Hippocampal formation (tissue), 2 donors: Measurements from ENCODE around the gene SPTAN1.
"Not testable (repeated sequence)": the region's sequence is repeated elsewhere in the genome, so short reads cannot be mapped to it uniquely, and the experiment has no call there.

Source experiments
- DNase-seq, 2 donors: peaks; one replicate each; lab custom pipeline; 2025; lab: John Stamatoyannopoulos, UW

The SPTAN1 gene

DNA sequence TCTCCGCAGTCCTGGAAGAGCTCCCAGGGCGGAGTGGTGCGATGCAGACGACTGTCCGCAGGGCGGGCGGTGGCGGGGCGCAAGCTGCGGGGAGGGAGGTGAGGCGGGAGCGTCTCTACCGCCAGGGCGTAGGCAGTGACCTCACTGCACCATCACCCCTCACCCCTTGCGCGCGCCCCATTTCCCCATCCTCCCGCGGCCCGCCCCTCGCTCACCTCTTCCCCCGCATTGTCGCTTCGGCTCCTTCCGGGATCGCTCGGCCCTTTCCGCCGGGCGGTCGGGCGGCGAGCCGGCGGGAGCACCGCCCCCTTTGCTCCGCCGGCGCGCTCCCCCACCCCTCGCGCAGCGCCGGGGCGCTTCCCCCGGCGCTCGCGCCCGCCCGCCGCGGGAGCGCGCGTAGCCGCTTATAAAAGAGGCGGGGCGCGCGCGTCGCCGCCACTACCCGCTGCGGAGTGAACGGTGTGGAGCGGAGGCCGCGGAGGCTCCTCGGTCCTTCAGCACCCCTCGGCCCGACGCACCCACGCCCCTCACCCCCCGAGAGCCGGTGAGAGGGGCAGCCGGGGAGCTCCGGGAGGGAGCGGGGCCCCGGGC lies at the start of gene SPTAN1:
SPTAN1 (plus strand) TSS at position 435 of the 591 bp plus-strand sequence. CDS start 14,154 bp downstream, outside the sequence.
- peak; percentile 82 to 89 for DNase-seq

GRCh38 chr9:128503415-128503825 lies 49.0 kb upstream of the SPTAN1 start:
- not testable (repeated sequence) for DNase-seq

DNA sequence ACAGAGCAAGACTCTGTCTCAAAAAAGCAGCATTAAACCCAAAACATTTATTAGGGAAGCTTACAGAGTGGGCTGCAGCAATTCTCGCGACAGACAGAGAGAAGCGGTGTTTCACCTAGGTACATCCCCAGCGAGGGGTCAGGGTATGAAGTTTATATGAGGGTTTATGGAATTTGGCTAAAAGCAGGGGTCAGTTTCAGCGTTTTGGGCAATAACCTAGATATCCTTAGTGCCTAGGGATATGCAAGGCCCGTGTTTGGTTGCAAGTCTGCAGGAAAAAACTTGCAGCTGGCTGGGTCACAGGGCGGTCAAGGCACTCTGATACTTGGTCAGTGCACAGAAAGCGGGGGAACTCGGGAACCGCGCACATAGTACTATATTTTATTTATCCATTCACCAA lies 48.5 kb upstream of the SPTAN1 start:
- DNase-seq = no peak

DNA sequence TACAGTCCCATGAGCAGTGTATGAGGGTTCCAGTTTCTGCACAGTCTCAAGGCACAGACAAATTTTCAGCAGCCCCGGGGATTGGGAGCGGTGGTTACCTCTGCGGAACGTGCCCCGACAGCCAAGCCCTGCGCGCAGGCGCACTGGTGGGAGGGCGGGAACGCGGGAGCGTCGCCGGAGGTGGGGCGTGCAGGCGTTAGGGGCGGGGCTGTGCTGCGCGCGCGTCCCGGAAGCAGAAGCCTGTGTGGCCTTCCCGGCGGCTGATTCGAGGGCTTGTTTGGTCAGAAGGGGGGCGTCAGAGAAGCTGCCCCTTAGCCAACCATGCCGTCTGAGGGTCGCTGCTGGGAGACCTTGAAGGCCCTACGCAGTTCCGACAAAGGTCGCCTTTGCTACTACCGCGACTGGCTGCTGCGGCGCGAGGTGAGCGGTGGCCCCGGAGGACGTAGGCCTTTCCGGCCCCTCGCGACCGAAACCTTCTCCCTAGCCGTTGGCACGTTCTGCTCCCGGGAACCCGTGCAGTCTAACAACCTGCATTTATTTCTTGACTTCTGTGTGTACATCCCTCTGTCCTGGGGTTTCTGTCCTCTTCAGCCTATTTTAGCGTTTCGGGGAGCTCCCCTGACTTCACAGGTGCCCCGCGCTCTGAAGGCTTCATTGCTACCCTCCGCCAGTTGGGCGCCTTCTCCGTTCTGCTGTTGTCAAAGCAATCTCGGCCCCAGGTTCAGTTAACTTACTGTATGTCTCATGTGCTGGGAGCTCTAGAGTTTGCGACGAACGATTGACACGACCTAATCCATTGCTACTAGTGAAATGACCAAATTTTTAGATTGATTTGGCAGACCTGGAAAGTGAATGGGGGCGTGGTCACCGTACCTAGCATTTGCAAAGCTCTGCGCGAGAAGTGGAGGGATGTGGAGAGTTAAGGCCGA lies 47.6 kb upstream of the SPTAN1 start, which contains the start of gene GLE1:
GLE1 (plus strand) TSS at position 235 of the 929 bp plus-strand sequence; CDS start at position 322, 87 bp downstream.
- peak; percentile 86 to 91 for DNase-seq

DNA sequence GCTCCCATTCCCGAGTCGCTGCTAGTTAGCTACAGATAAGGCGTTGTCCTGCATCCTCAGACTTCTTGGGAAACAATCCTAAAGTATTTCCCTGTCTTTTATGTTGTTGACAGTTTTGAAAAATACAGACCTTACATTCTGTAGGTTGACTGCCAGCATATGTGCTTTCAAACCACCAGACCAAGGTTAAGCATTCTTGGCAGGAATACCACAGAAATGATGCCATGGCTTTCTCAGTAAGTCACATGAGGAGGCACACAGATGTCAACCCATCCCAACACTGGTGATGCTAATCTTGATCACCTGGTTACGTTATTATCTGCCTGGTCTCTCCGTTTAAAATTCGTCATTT lies 47.0 kb upstream of the SPTAN1 start:
- DNase-seq = no peak

DNA sequence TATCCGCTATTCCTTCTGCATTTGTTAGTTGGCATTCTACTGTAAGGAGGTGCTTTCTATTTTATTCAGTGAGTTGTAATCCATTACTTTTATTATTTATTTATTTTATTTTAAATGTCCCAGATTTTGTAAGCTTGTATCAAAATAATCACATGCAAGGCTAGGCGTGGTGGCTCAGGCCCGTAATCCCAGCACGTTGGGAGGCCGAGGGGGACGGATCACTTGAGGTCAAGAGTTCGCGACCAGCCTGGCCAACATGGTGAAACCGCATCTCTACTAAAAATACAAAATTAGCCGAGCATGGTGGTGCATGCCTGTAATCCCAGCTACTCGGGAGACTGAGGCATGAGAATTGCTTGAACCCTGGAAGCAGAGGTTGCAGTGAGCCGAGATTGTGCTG lies 46.5 kb upstream of the SPTAN1 start:
- DNase-seq = not testable (repeated sequence)

- DNase-seq = no peak
Observed at GRCh38 chr9:128512820-128513219, 39.6 kb upstream of the SPTAN1 start.

- no peak for DNase-seq
Observed at GRCh38 chr9:128521956-128522355, 30.4 kb upstream of the SPTAN1 start.

DNA sequence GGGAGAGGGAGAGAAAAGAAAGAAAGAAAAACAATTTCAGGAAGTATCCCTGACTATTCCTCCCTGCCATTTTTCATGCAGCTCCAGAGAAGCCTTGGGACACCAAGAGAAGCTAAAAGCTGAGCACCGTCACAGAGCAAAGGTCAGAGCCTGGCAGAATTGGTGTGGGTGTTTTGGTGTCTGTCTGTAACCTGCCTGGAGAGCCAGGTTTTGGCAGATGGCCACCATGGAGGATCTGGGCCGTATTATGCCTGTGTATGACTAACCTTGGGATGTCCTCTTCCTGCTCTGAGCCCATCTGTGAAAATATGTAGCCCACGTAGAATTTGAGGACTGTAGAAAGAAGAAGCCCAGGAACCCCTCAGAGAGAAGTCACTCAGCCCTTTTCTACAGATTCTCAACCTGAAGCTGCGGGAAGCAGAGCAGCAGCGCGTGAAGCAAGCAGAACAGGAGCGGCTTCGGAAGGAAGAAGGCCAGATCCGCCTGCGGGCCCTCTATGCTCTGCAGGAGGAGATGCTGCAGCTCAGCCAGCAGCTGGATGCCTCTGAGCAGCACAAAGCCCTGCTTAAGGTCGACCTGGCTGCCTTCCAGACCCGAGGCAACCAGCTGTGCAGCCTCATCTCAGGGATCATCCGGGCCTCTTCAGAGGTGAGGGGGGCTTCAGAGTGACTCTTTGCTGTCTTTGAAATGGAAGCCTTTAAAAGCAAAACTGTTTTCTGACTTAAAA lies 29.0 kb upstream of the SPTAN1 start:
- DNase-seq = peak in 1 of 2 donors; percentile 16

DNA sequence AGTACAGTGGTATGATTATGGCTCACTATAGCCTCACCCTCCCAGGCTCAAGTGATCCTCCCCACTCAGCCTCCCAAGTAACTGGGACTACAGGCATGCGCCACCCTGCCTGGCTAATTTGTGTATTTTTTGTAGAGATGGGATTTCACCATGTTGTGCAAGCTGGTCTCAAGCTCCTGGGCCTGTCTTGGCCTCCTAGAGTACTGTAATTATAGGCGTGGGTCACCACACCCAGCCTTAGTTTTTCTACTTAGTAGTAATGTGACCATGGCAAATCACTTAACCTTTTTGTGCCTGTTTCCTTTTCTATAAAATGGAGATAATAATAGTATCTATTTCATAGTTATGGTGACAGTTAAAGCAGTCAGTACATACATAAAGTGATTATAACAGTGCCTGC lies 25.7 kb upstream of the SPTAN1 start:
- no peak for DNase-seq

GRCh38 chr9:128528445-128529160 lies 23.8 kb upstream of the SPTAN1 start:
- no peak for DNase-seq

GRCh38 chr9:128529191-128529590 lies 23.2 kb upstream of the SPTAN1 start:
- DNase-seq = no peak

DNA sequence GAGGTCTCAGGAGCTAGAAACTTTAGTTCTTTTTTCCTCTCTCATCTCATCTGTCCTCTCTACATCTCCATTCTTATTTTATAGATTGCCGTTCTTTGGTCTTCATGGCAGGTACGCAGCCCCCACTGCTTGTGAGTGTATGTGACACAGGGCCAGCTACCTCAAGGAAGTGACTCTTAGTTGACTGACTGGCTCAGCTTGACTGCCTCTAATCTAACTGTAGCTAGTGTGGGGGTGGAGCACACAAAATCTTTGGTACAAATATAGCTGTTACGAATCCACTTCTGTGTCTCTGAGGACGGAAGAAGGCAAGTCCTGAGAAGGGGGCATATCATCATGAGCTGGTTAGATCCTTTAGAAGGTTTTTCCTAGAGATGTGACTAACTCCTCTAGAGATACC lies 19.8 kb upstream of the SPTAN1 start:
- DNase-seq = no peak

DNA sequence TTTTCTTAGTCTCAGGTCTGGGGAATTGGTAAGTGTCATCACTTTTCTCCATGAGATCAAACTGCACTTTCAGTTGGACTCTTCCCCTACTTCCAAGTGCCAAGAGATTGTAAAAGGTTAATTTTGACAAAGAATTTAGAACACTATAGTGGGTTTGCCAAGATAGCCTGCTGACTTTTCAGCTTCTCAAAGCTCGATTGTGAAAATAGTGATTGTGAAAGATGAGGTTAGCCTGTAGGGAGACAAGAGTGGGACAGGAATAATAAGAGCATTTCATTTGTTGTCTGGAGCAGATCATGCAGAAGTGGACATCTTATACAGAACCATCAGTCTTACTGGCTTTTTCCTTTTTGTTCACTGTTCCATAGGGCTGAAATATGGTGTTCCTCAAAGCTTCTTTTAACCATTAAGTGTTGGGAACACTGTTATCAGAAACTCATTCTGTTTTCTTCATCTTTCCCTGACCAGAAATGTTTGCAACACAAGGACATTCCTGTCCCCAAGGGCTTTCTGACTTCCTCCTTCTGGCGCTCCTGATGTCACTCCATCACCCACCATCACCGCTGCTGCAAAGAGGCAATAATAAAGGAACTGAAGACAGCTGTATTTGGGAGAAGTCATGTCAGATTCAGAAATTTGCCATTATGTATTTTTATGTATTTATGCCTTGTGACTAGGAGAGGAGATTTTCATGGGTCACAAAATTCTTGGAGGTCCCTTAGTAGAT lies 11.6 kb upstream of the SPTAN1 start:
- no peak for DNase-seq

DNA sequence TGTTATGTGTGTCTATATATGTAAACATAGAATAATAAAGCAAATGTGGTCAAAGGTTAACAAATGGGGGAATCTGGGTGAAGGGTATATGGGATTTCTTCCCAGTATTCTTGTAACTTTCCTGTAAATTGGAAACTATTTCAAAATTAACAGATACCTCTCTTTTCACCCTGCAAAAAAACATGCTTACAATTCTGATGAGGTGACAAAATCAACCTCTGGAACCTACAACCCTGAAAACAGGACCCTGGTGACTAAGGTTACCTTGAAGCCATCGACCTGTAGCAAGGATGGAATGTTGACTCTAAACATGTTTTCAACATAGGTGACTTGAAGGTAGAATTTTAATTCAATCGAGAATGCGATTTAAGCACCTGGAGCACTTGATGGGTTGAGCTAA lies 5.9 kb upstream of the SPTAN1 start:
- DNase-seq = no peak

DNA sequence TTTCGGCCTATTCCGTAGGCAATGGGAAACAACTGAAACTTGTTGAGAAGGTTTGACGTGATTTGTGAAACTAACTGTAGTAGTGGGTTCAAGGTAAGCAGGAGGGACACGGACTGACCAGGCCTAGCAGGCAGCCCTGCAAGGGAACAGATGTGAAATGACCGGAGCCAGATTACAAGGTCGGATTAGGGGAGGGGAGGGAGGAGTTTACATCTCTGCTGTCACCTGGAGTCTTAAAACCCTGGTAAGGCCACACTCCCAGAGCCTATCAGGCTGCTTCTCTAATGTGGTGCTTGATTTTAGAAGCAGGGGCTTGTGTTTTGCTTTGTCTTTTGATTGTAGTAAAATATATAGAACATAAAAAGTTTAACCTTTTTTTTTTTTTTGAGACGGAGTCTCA lies 3.5 kb upstream of the SPTAN1 start:
- DNase-seq = no peak

GRCh38 chr9:128550226-128550625 lies 2.2 kb upstream of the SPTAN1 start:
- DNase-seq = peak in 1 of 2 donors; percentile 21

- peak; percentile 56 to 68 for DNase-seq
Observed at GRCh38 chr9:128550770-128551656, 1.4 kb upstream of the SPTAN1 start.

DNA sequence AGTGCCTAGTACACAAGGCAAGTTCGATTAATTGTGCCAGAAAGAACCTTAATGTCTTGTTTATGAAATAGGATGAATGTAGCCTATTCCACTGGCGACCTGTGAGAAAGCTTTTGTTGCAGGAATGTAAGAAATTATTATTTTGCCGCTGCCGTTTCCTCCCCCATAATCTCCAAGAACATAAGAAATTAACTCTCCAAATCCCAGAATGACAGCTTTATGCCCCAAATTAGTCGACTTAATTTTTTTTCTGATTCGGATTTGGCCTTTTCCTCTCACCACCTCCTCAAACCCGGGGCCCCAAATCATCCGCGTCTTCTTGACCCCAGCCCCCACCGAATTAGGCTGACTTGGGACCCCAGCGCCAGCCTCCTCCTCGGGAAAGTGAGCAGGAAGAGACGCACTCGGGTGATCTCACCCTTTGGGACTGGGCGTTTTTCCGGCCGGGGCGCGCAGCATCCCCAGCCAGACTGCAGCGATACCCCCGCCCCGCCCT lies 682 bp upstream of the SPTAN1 start:
- DNase-seq = no peak
